Measurements from ENCODE around the gene BIRC2. TPM values are rescaled to one million over a fixed set of nuclear protein-coding genes. Genes with fewer than 3 reads are reported as not detected.

The BIRC2 gene
- total and polyA plus RNA-seq, 9 of the 15 experiments (the other 6 are each of a cell fraction or from before 2014, with no cell fraction given) = 14.3 to 45.9 (median 20.7) TPM

- no peak for TF ChIP-seq NKRF (IDR thresholded peaks at IDR 0.05; ENCODE audit: borderline replicate concordance)
- TF ChIP-seq CXXC5 (CRISPR knock-in tag; IDR thresholded peaks at IDR 0.05) = peak; percentile 40; the same call in 1 of the 2 replicates
- no peak; the same call in 1 of the 2 replicates for TF ChIP-seq DPF2 (IDR thresholded peaks at IDR 0.05)
- TF ChIP-seq LEF1 (IDR thresholded peaks at IDR 0.05) = no peak
- no peak for TF ChIP-seq SUPT5H (IDR thresholded peaks at IDR 0.05)
- no peak for TF ChIP-seq MAX (CRISPR knock-in tag; IDR thresholded peaks at IDR 0.05)
- TF ChIP-seq ZNF316 (IDR thresholded peaks at IDR 0.05) = no peak
- TF ChIP-seq PHF20 (IDR thresholded peaks at IDR 0.05; ENCODE audit: partially characterized antibody) = no peak
- TF ChIP-seq SMARCA4 (IDR thresholded peaks at IDR 0.05) = no peak
- no peak for TF ChIP-seq MAFG (tag; conservative IDR thresholded peaks at IDR 0.05)
- no peak for TF ChIP-seq ZNF184 (CRISPR knock-in tag; IDR thresholded peaks at IDR 0.05)
- TF ChIP-seq YBX1 (IDR thresholded peaks at IDR 0.05) = no peak
- TF ChIP-seq RAD51 (IDR thresholded peaks at IDR 0.05; ENCODE audit: borderline replicate concordance, low read depth) = no peak
- no peak for TF ChIP-seq JUN (IDR thresholded peaks at IDR 0.05; ENCODE audit: borderline replicate concordance, low read depth, low read length)
- TF ChIP-seq JUN (CRISPR knock-in tag; IDR thresholded peaks at IDR 0.05; ENCODE audit: borderline replicate concordance) = no peak
- TF ChIP-seq ZNF407 (IDR thresholded peaks at IDR 0.05; ENCODE audit: low read depth) = no peak
- no peak for TF ChIP-seq GTF2B (IDR thresholded peaks at IDR 0.05; ENCODE audit: extremely low read depth, insufficient read length)
- no peak for TF ChIP-seq CBX5 (IDR thresholded peaks at IDR 0.05; ENCODE audit: borderline replicate concordance, low read depth)
- TF ChIP-seq ARID2 (IDR thresholded peaks at IDR 0.05) = no peak
- TF ChIP-seq ZNF324 (CRISPR knock-in tag; IDR thresholded peaks at IDR 0.05) = no peak
Measured at GRCh38 chr11:102384419-102385079, 37.5 kb downstream of the BIRC2 start (continued).

All from K562 (cell line).